ENCODE measurements around the gene PLIN1. TPM values are rescaled to one million over a fixed set of nuclear protein-coding genes. Genes with fewer than 3 reads are reported as not detected.

The PLIN1 gene
- total RNA-seq, 4 donors from 2014 or later: 4.6 to 48.3 (median 11.9) TPM

DNA sequence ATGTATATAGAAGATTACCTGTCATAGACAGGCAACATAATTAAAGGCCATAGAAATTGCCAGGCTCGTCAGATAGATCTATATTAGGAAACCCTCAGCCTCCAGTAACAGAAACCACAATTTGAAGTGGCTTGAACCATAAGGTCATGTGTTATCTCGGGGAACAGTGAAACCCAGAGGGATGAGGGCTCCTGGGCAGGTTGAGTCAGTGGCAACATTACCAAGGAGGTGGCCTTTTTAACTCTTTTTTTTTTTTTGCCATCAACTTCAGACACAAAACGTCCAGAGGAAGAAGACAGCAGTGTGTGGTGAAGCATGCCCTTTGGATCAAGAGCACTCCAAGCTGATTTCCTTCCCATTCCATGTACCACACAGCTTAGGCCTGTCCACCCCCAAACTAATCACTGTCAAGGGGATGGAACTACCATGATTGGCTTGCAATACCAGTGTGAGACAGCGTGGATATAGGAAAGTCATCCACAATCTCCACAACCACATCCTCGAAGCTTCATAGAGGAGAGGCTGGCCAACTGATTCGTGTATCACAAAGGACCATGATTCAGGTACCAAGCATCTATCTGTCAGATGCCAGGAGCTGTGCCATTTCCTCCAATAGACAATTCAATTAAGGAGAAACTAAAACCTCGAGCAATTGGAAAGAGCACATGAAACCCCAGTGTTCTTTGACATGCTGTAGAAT is 22.9 kb downstream of the PLIN1 start:
- Histone ChIP-seq H3K27ac (no peak overlapping the region), H3K4me1 (peaks cover 0 to 16% (median 9%) of the 10 kb centered on the region in 4 donors), H3K27me3 (peaks cover 20% of the 10 kb centered on the region), H3K36me3 (no peaks in the 10 kb centered on the region), H3K4me3 (no peak overlapping the region), H3K9me3 (no peaks in the 10 kb centered on the region)
- 75 to 76% methylated on average over 6 to 7 of the region's 7 CpGs for WGBS, 2 donors (ENCODE audit: low coverage in 1 of 2)
- TF ChIP-seq POLR2A (IDR thresholded peaks at IDR 0.05) (no peak), EP300 (IDR thresholded peaks at IDR 0.05; ENCODE audit: low read depth) (no peak), POLR2AphosphoS5 (IDR thresholded peaks at IDR 0.05) (no peak)
- TF ChIP-seq, protein P1, sequence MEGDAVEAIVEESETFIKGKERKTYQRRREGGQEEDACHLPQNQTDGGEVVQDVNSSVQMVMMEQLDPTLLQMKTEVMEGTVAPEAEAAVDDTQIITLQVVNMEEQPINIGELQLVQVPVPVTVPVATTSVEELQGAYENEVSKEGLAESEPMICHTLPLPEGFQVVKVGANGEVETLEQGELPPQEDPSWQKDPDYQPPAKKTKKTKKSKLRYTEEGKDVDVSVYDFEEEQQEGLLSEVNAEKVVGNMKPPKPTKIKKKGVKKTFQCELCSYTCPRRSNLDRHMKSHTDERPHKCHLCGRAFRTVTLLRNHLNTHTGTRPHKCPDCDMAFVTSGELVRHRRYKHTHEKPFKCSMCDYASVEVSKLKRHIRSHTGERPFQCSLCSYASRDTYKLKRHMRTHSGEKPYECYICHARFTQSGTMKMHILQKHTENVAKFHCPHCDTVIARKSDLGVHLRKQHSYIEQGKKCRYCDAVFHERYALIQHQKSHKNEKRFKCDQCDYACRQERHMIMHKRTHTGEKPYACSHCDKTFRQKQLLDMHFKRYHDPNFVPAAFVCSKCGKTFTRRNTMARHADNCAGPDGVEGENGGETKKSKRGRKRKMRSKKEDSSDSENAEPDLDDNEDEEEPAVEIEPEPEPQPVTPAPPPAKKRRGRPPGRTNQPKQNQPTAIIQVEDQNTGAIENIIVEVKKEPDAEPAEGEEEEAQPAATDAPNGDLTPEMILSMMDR (IDR thresholded peaks at IDR 0.05): no peak
- intact Hi-C loops (cut with DNase I; ENCODE audit: low total_unique reads) (no loop called here), in situ Hi-C loops (cut with MboI; ENCODE audit: low pct_ligation_motif_present in 1 of 4, low pct_unique_long_range_greater_than_20kb in 1 of 4, low sequenced_read_pairs in 3 of 4) (no loop called here)
- DNase-seq: no peak

DNA sequence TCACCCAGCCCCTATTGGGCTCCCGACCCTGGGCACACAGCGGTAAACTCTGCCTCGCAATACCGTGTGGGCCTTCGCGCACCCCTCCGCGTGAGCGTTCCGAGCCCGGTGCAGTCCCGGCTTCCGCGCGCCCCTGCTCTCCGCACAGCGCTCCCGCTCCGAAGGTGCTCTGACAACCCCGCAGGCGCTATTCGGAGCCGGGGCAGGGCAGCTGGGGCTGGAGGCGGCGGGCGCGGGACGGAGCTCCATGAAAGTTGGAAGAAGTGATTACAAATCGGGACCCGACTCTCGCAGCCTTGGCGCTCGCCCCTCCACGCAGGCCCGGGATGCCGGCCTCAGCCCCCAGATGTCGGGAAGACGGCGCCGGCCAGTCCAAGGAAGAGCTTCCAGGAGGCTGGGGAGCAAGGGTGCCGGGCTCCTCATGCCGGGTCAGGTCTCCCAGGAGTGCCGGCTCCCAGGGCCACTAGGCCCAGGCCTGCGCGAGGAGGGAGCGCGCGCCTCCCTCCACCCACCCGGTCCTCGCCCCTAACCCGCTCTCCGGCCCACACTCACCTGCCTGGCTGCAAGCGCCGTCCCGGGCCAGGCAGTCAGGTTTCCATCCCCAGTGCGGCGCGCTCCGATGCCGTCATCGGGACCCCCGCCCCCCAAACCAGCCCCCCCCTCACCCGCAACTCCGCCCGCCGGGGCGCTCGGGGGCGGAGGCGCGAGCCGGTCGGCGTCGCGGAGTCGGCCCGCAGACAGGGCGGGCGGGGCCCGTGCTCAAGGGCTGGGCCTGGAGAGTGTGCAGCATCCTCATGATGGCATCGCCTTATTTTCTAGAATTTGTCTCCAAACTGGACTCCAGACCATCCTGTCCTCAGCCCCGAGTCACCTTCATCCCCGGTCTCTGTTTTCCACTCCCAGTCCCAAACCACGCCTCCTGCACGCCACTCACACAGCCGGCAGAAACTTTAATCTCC is 24.0 kb downstream of the PLIN1 start, which contains the start of gene KIF7:
Gene KIF7 (minus strand): TSS at position 621 of the 959 bp plus-strand sequence. CDS start 2,537 bp downstream, outside the sequence.
- in situ Hi-C loops (cut with MboI; ENCODE audit: low pct_ligation_motif_present in 1 of 4, low pct_unique_long_range_greater_than_20kb in 1 of 4, low sequenced_read_pairs in 3 of 4): no loop called here
- Histone ChIP-seq H3K27ac (peak within 1 kb of the TSS; percentile 39 to 55 (median 50)), H3K9me3 (no peaks in the 10 kb centered on the region)

DNA sequence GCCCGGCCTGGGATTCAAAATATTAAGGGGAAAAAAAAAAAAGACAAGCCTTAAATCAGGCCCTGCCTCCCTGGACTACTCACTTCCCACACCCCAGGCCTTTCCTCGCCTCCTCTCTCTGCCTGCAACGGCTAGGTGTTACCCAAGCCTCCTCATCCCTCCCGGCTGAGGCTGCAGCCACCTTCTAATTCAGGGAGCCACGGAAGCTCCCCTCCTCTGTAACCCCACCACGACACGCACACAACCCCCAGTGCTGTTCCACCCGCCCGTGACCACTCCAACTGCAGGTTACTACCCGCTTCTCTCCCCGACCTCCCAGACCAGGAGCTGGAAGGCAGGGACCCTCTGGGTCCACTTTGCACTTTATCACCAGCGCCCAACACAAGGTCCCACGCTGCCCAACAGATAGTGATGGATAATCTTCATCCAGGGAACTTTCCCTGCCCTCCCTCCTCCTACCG is 24.8 kb downstream of the PLIN1 start:
- no peaks in the 10 kb centered on the region for H3K36me3 ChIP-seq
- H3K9me3 ChIP-seq: no peaks in the 10 kb centered on the region
- TF ChIP-seq POLR2AphosphoS5 (IDR thresholded peaks at IDR 0.05) (no peak), POLR2A (IDR thresholded peaks at IDR 0.05) (no peak), EP300 (IDR thresholded peaks at IDR 0.05; ENCODE audit: low read depth) (no peak)
- TF ChIP-seq, protein P1 (IDR thresholded peaks at IDR 0.05): no peak
- intact Hi-C loops (cut with DNase I; ENCODE audit: low total_unique reads): no loop called here
- peak overlapping the region in 3 of 4 donors; percentile 39 to 63 (median 61) for H3K4me3 ChIP-seq
- DNase-seq: no peak
- no peak overlapping the region for H3K27ac ChIP-seq
- in situ Hi-C loops (cut with MboI; ENCODE audit: low pct_ligation_motif_present in 1 of 4, low pct_unique_long_range_greater_than_20kb in 1 of 4, low sequenced_read_pairs in 3 of 4): no loop called here
- peaks cover 0 to 16% (median 9%) of the 10 kb centered on the region in 4 donors for H3K4me1 ChIP-seq
- peaks cover 20% of the 10 kb centered on the region for H3K27me3 ChIP-seq
- 58 to 78% methylated on average over 6 to 14 of the region's 14 CpGs for WGBS, 2 donors (ENCODE audit: low coverage in 1 of 2)

More for the DNA sequence above, 24.0 kb downstream of the PLIN1 start, which contains the start of gene KIF7:
- Histone ChIP-seq H3K27me3 (peaks cover 20% of the 10 kb centered on the region), H3K4me1 (peaks cover 0 to 16% (median 9%) of the 10 kb centered on the region in 4 donors), H3K36me3 (no peaks in the 10 kb centered on the region), H3K4me3 (peak within 1 kb of the TSS; percentile 39 to 63 (median 56))
- intact Hi-C loops (cut with DNase I; ENCODE audit: low total_unique reads): no loop called here
- TF ChIP-seq POLR2AphosphoS5 (IDR thresholded peaks at IDR 0.05) (no peak), POLR2A (IDR thresholded peaks at IDR 0.05) (no peak), EP300 (IDR thresholded peaks at IDR 0.05; ENCODE audit: low read depth) (no peak)
- TF ChIP-seq, protein P1 (IDR thresholded peaks at IDR 0.05): no peak
- no peak for DNase-seq
- 3 to 27% methylated on average over 5 to 82 of the region's 87 CpGs for WGBS, 2 donors (ENCODE audit: low coverage in 1 of 2)

DNA sequence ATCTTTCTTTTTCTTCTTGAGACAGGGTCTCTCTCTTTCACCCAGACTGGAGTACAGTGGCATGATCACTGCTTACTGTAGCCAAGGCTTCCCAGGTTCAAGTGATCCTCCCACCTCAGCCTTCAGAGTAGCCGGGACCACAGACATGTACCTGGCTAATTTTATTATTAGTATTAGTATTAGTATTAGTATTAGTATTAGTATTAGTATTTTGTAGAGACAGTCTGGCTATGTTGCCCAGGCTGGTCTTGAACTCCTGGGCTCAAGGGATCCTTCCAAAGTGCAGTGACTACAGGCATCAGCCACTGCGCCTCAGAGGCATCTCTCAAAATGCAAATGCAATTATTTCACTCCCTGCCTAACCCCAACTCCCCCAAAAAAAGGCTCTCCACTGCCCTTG is 25.6 kb downstream of the PLIN1 start:
- in situ Hi-C loops (cut with MboI; ENCODE audit: low pct_ligation_motif_present in 1 of 4, low pct_unique_long_range_greater_than_20kb in 1 of 4, low sequenced_read_pairs in 3 of 4): no loop called here
- peaks cover 0 to 16% (median 9%) of the 10 kb centered on the region in 4 donors for H3K4me1 ChIP-seq
- intact Hi-C loops (cut with DNase I; ENCODE audit: low total_unique reads): no loop called here
- 92 to 93% methylated on average over 2 of the region's 2 CpGs for whole genome bisulfite sequencing, 2 donors (ENCODE audit: low coverage in 1 of 2)
- H3K9me3 ChIP-seq: no peaks in the 10 kb centered on the region
- no peaks in the 10 kb centered on the region for H3K36me3 ChIP-seq
- no peak for DNase-seq
- TF ChIP-seq POLR2A (IDR thresholded peaks at IDR 0.05) (no peak), POLR2AphosphoS5 (IDR thresholded peaks at IDR 0.05) (no peak), EP300 (IDR thresholded peaks at IDR 0.05; ENCODE audit: low read depth) (no peak)
- TF ChIP-seq, protein P1 (IDR thresholded peaks at IDR 0.05): no peak
- H3K27ac ChIP-seq: no peak overlapping the region
- no peak overlapping the region for H3K4me3 ChIP-seq
- peaks cover 20% of the 10 kb centered on the region for H3K27me3 ChIP-seq

Measured in transverse colon (tissue), 4 donors.